HepG2 (cell line): Measurements from ENCODE around the gene DDI2. TPM values are rescaled to one million over a fixed set of nuclear protein-coding genes. Genes with fewer than 3 reads are reported as not detected.

ENCODE experiments used
- BATF2 ChIP-seq: sonication (generic); formaldehyde crosslinking; IDR thresholded peaks from 2 replicates; pipeline ENCODE4 v1.8.0; 2022; ENCODE audit warnings: mild to moderate bottlenecking, missing genetic modification reagents, moderate library complexity
- ELF4 ChIP-seq: sonication (generic); formaldehyde crosslinking; IDR thresholded peaks from 2 replicates; pipeline ENCODE4 v1.5.0; 2020; ENCODE audit warnings: missing genetic modification reagents, mild to moderate bottlenecking, moderate library complexity, borderline replicate concordance
- GABPB1 ChIP-seq: IDR thresholded peaks from 2 replicates; pipeline ENCODE4 v1.6.1; 2016; ENCODE audit warnings: mild to moderate bottlenecking, missing genetic modification reagents, moderate library complexity, missing compliant biosample characterization
- HIVEP1 ChIP-seq: sonication (generic); formaldehyde crosslinking; IDR thresholded peaks from 2 replicates; pipeline ENCODE4 v1.4.0; 2020; ENCODE audit warnings: mild to moderate bottlenecking, missing genetic modification reagents
- HOXA7 ChIP-seq: sonication (generic); formaldehyde crosslinking; IDR thresholded peaks from 2 replicates; pipeline ENCODE4 v1.8.1; 2022; ENCODE audit warnings: mild to moderate bottlenecking, missing genetic modification reagents, moderate library complexity
- KLF15 ChIP-seq: sonication (generic); formaldehyde crosslinking; IDR thresholded peaks from 2 replicates; pipeline ENCODE4 v1.8.1; 2023; ENCODE audit warnings: borderline replicate concordance, mild to moderate bottlenecking, inconsistent platforms, missing genetic modification reagents, mixed read lengths
- MNT ChIP-seq: fragments of 450-650 bp; IDR thresholded peaks from 2 replicates; pipeline ENCODE4 v1.6.1; 2016
- NAIF1 ChIP-seq: sonication (generic); formaldehyde crosslinking; IDR thresholded peaks from 2 replicates; pipeline ENCODE4 v1.5.0; 2020; ENCODE audit warnings: mild to moderate bottlenecking, missing genetic modification reagents, borderline replicate concordance
- RCOR2 ChIP-seq: IDR thresholded peaks from 2 replicates; pipeline ENCODE4 v1.6.1; 2016; ENCODE audit warnings: missing biosample characterization, missing genetic modification reagents
- RNF2 ChIP-seq: fragments of 450-650 bp; conservative IDR thresholded peaks from 2 replicates; pipeline ENCODE4 v1.6.1; 2016; ENCODE audit warnings: low read depth
- TP53 ChIP-seq: sonication (generic); formaldehyde crosslinking; conservative IDR thresholded peaks from 2 replicates; pipeline ENCODE4 v1.4.0; 2020; ENCODE audit warnings: missing genetic modification reagents
- UBTF ChIP-seq: sonication (generic); formaldehyde crosslinking; IDR thresholded peaks from 2 replicates; pipeline ENCODE4 v1.4.0; 2020; ENCODE audit warnings: mild to moderate bottlenecking, missing genetic modification reagents
- ZBTB43 ChIP-seq: sonication (generic); formaldehyde crosslinking; conservative IDR thresholded peaks from 2 replicates; pipeline ENCODE4 v1.4.0; 2020; ENCODE audit warnings: missing genetic modification reagents
- ZFP62 ChIP-seq: sonication (generic); formaldehyde crosslinking; IDR thresholded peaks from 2 replicates; pipeline ENCODE4 v1.4.0; 2020; ENCODE audit warnings: missing genetic modification reagents
- ZMYM4 ChIP-seq: sonication (generic); formaldehyde crosslinking; IDR thresholded peaks from 2 replicates; pipeline ENCODE4 v1.8.1; 2023; ENCODE audit warnings: mild to moderate bottlenecking, missing genetic modification reagents
- ZNF33B ChIP-seq: sonication (generic); formaldehyde crosslinking; IDR thresholded peaks from 2 replicates; pipeline ENCODE4 v1.5.1; 2020; ENCODE audit warnings: mild to moderate bottlenecking, missing genetic modification reagents
- ZNF432 ChIP-seq: sonication (generic); formaldehyde crosslinking; IDR thresholded peaks from 2 replicates; pipeline ENCODE4 v1.5.0; 2020; ENCODE audit warnings: missing genetic modification reagents, mild to moderate bottlenecking, borderline replicate concordance
- ZNF629 ChIP-seq: sonication (generic); formaldehyde crosslinking; conservative IDR thresholded peaks from 2 replicates; pipeline ENCODE4 v1.5.0; 2020; ENCODE audit warnings: missing genetic modification reagents
- ZNF709 ChIP-seq: sonication (generic); formaldehyde crosslinking; IDR thresholded peaks from 2 replicates; pipeline ENCODE4 v1.5.0; 2020; ENCODE audit warnings: mild to moderate bottlenecking, missing genetic modification reagents
- ZNF788 ChIP-seq: sonication (generic); formaldehyde crosslinking; IDR thresholded peaks from 2 replicates; pipeline ENCODE4 v1.5.0; 2020; ENCODE audit warnings: mild to moderate bottlenecking, missing genetic modification reagents, borderline replicate concordance
- polyA plus RNA-seq, 8 experiments: library from polyadenylated mRNA; depleted of rRNA in 3 of 8; stranded (reverse) in 7 of 8; unstranded in 1 of 8; fragments of >200 nt; fragmentation: Illumina TruSeq in 4 of 8; extraction: Trizol in 4 of 8; gene quantifications; 2 replicates each; pipeline versions ENCODE4 v1.2.1 to v1.2.3, GENCODE V29; 2011 to 2016; ENCODE audit warnings: low read depth in 4 of 8, missing spikeins in 1 of 8, mixed read lengths in 1 of 8; ENCODE audit not compliant: insufficient read depth in 1 of 8
- total RNA-seq, 5 experiments: library from RNA; depleted of rRNA; stranded (reverse); fragments of >200 nt; fragmentation: Illumina TruSeq; extraction: Trizol; gene quantifications; 2 replicates each; pipeline ENCODE4 v1.2.3, GENCODE V29; 2016; ENCODE audit warnings: low read depth in 1 of 5
- TF ChIP-seq, protein P1 (sequence below): sonication (generic); formaldehyde crosslinking; conservative IDR thresholded peaks from 2 replicates; pipeline ENCODE4 v1.8.0; 2022; ENCODE audit warnings: missing genetic modification reagents

The DDI2 gene
- total and polyA plus RNA-seq, 2 of the 13 experiments (the other 11 are each of a cell fraction or from before 2014, with no cell fraction given), result 8.5 to 25.7 TPM

DNA sequence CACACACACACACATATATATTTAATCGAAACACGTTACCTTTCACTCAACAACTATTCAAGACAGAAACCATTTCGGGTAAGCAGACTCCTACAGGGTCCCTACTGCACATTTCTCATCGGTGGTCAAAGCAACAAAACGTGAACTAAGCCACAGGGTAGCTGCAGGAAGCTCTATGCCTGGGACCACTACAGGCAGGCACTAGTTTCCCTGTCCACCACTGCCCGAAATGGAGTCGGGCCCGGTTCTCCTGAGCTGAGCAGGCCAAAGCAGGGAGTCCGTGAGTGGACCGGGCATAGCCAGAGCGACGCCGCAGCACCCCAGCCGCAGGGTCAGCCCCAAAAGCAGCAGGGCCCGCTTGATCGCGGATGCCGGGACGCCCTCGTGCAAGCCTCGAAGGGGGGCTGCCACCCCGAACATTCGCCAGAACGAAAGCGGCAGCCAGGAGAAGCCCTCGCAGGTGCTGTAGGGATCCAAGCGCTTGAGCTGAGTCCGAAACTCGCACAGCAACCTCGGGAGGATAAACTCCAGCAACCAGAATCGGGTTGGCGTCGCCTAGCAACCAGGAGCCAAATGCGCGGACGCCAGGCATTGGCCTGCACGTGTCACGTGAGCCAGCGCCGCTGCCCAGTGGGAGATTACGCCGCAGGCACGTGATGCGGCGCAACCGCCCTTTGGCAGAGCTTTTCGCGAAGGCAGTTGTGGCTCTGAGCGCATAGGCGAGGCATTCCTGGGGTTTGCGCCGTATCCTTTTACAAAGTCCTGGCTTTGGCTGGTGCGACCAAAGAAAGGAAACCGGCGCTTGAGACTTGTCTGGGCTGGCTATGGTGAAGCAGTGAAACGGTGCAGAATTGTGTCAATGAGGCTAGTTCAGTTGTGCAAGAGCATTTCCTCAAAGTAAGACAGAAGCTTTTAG is 13.9 kb upstream of the DDI2 start (continued):
- peak; percentile 30; the same call in 1 of the 2 replicates for TF ChIP-seq UBTF (CRISPR knock-in tag)
- TF ChIP-seq ZMYM4 (CRISPR knock-in tag), result peak; percentile 97
- TF ChIP-seq ZNF33B (CRISPR knock-in tag), result peak; percentile 91
- TF ChIP-seq RCOR2, result peak; percentile 29; the same call in 1 of the 2 replicates
- peak; percentile 2; the same call in 1 of the 2 replicates for TF ChIP-seq ZNF629 (CRISPR knock-in tag)
- TF ChIP-seq ZFP62 (CRISPR knock-in tag), result no peak
- TF ChIP-seq, protein P1, sequence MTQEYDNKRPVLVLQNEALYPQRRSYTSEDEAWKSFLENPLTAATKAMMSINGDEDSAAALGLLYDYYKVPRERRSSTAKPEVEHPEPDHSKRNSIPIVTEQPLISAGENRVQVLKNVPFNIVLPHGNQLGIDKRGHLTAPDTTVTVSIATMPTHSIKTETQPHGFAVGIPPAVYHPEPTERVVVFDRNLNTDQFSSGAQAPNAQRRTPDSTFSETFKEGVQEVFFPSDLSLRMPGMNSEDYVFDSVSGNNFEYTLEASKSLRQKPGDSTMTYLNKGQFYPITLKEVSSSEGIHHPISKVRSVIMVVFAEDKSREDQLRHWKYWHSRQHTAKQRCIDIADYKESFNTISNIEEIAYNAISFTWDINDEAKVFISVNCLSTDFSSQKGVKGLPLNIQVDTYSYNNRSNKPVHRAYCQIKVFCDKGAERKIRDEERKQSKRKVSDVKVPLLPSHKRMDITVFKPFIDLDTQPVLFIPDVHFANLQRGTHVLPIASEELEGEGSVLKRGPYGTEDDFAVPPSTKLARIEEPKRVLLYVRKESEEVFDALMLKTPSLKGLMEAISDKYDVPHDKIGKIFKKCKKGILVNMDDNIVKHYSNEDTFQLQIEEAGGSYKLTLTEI (CRISPR knock-in tag), result no peak
- TF ChIP-seq ZBTB43 (CRISPR knock-in tag), result peak; percentile 81
- TF ChIP-seq NAIF1 (CRISPR knock-in tag), result peak; percentile 53; the same call in 1 of the 2 replicates
- no peak for TF ChIP-seq ZNF432
- TF ChIP-seq HIVEP1 (CRISPR knock-in tag), result 0 out of 2 replicates have a peak, but pooled peaks have one; percentile 50
- peak; percentile 85; the same call in 1 of the 2 replicates for TF ChIP-seq ZNF709
- TF ChIP-seq HOXA7, result no peak
- TF ChIP-seq RNF2, result peak; percentile 88
- TF ChIP-seq MNT, result peak; percentile 95
- TF ChIP-seq BATF2, result no peak
- TF ChIP-seq GABPB1 (CRISPR knock-in tag), result peak; percentile 73; the same call in 1 of the 2 replicates
- peak; percentile 73; the same call in 1 of the 2 replicates for TF ChIP-seq ELF4 (CRISPR knock-in tag)
- no peak for TF ChIP-seq TP53 (CRISPR knock-in tag)
- peak; percentile 85; the same call in 1 of the 2 replicates for TF ChIP-seq ZNF788 (CRISPR knock-in tag)
- TF ChIP-seq KLF15, result 0 out of 2 replicates have a peak, but pooled peaks have one; percentile 26
